SU-DHL-6 (cell line): ENCODE results near the gene RHOXF2.
"Not testable (repeated sequence)": the region's sequence is repeated elsewhere in the genome, so short reads cannot be mapped to it uniquely, and the experiment has no call there.

Experiments used
- H2AFZ ChIP-seq: fragments of 200-600 bp; sonication (generic); 2 replicates; pipeline ENCODE4 v1.6.1; 2014; ENCODE audit warnings: low read depth, mild to moderate bottlenecking, moderate library complexity, mixed read lengths, antibody characterized with exemption, low read length; ENCODE audit not compliant: severe bottlenecking
- H3F3A ChIP-seq: fragments of 200-600 bp; shearing (Covaris generic); 2 replicates; pipeline ENCODE4 v1.6.0; 2016; ENCODE audit warnings: antibody characterized with exemption, mild to moderate bottlenecking; ENCODE audit not compliant: insufficient read depth
- H3K27ac ChIP-seq: fragments of 200-600 bp; sonication (generic); 2 replicates; pipeline ENCODE4 v1.5.1; 2016; ENCODE audit warnings: low read depth, mild to moderate bottlenecking, low read length, moderate library complexity, mixed read lengths
- H3K27me3 ChIP-seq: fragments of 200-600 bp; sonication (generic), shearing (Covaris generic); 2 replicates; pipeline ENCODE4 v1.6.0; 2014; ENCODE audit warnings: mild to moderate bottlenecking, low read length
- H3K36me3 ChIP-seq: fragments of 200-600 bp; sonication (generic); 2 replicates; pipeline ENCODE4 v1.6.1; 2014; ENCODE audit warnings: mild to moderate bottlenecking, low read length, mixed read lengths
- H3K4me2 ChIP-seq: fragments of 300-600, 200-600 bp; shearing (Covaris generic), sonication (generic); 2 replicates; pipeline ENCODE4 v1.6.0; 2014; ENCODE audit warnings: low read length, low read depth, mild to moderate bottlenecking; ENCODE audit not compliant: poor library complexity, severe bottlenecking
- H3K4me3 ChIP-seq: fragments of 200-600 bp; sonication (generic); 2 replicates; pipeline ENCODE4 v1.5.1; 2014; ENCODE audit warnings: antibody characterized with exemption, low read length, mild to moderate bottlenecking, mixed read lengths; ENCODE audit not compliant: insufficient read depth, poor library complexity, severe bottlenecking
- H3K79me2 ChIP-seq: fragments of 200-600 bp; sonication (generic); 2 replicates; pipeline ENCODE4 v1.6.1; 2014; ENCODE audit warnings: mild to moderate bottlenecking, low read length, moderate library complexity; ENCODE audit not compliant: insufficient read depth
- H3K9ac ChIP-seq: fragments of 200-600 bp; sonication (generic); 2 replicates; pipeline ENCODE4 v1.7.0; 2014; ENCODE audit warnings: mild to moderate bottlenecking, low read length
- H3K9me2 ChIP-seq: fragments of 200-600 bp; sonication (generic); replicated peaks from 2 replicates; pipeline ENCODE4 v1.6.1; 2014; ENCODE audit warnings: low read length; ENCODE audit not compliant: insufficient read depth
- H3K9me3 ChIP-seq: fragments of 200-600 bp; sonication (generic); 2 replicates; pipeline ENCODE4 v1.6.1; 2014; ENCODE audit warnings: low read length, mixed read lengths; ENCODE audit not compliant: insufficient read depth
- H4K20me1 ChIP-seq: fragments of 200-600 bp; sonication (generic); 2 replicates; pipeline ENCODE4 v1.6.1; 2014; ENCODE audit warnings: low read depth, mild to moderate bottlenecking, antibody characterized with exemption, low read length, moderate library complexity, mixed read lengths
- EZH2phosphoT487 ChIP-seq: fragments of 200-600 bp; sonication (generic), shearing (Covaris generic); conservative IDR thresholded peaks from 2 replicates; pipeline ENCODE4 v1.6.1; 2018; ENCODE audit warnings: mild to moderate bottlenecking, antibody characterized with exemption, low read length, moderate library complexity, mixed read lengths
- TF ChIP-seq, protein P1 (sequence below): fragments of 200-600 bp; sonication (generic); IDR thresholded peaks from one replicate; pipeline ENCODE4 v1.5.1; 2017; ENCODE audit warnings: antibody characterized with exemption, mild to moderate bottlenecking, low read length, moderate library complexity; ENCODE audit not compliant: insufficient read depth, poor library complexity, severe bottlenecking

Gene RHOXF2, protein sequence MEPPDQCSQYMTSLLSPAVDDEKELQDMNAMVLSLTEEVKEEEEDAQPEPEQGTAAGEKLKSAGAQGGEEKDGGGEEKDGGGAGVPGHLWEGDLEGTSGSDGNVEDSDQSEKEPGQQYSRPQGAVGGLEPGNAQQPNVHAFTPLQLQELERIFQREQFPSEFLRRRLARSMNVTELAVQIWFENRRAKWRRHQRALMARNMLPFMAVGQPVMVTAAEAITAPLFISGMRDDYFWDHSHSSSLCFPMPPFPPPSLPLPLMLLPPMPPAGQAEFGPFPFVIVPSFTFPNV

DNA sequence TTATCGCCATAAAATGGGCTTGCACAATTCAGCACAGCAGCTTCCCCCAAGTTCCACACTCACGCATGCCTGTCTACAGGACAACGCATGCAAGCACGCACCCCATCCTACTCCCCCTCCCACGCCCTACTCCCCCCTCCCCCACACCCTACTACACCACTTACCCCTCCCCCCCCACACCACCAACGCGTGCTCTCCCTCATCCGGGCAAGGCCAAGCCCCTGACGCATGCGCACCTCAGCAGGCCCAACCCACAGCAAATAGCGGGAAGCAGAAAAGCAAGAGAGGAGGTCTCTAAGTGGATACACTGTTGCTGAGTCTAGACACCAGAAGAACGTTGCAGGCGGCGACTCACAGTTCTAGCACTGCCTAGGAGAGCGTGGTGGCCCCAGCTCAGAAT lies at the start of gene RHOXF2:
Gene RHOXF2 (plus strand): TSS at position 301 of the 400 bp plus-strand sequence. CDS start 138 bp downstream, outside the sequence.
- not testable (repeated sequence) for H2AFZ ChIP-seq, H3K9me2 ChIP-seq, H3K27ac ChIP-seq, H3K4me2 ChIP-seq, H3F3A ChIP-seq, H3K9ac ChIP-seq, H4K20me1 ChIP-seq, H3K79me2 ChIP-seq, H3K27me3 ChIP-seq, H3K4me3 ChIP-seq, H3K36me3 ChIP-seq, H3K9me3 ChIP-seq

DNA sequence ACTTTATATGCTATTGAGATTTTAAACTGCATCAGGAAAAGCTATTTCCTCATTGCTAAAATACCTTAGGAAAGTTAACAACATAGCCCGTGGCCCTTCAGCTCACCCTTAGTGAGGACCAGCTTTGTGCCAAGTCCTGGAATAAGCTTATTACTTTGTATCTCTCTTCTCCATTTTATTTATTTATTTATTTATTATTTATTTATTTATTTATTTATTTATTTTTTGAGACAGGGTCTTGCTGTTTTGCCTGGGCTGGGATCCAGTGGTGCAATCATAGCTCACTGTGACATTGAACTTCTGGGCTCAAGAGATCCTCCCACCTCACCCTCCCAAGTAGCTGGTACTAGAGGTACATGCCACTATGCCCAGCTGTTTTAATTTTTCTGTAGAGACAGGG lies 49.0 kb upstream of the RHOXF2 start:
- Histone ChIP-seq H3K27me3 (no peaks in the 10 kb centered on the region), H3K27ac (no peak overlapping the region), H3K4me2 (no peak overlapping the region), H3K9me2 (no peaks in the 10 kb centered on the region), H4K20me1 (no peaks in the 10 kb centered on the region), H2AFZ (no peak overlapping the region), H3K9ac (no peak overlapping the region), H3F3A (no peaks in the 10 kb centered on the region), H3K4me3 (no peak overlapping the region), H3K9me3 (no peaks in the 10 kb centered on the region), H3K36me3 (no peaks in the 10 kb centered on the region), H3K79me2 (no peaks in the 10 kb centered on the region)
- no peak for TF ChIP-seq EZH2phosphoT487
- TF ChIP-seq, protein P1, sequence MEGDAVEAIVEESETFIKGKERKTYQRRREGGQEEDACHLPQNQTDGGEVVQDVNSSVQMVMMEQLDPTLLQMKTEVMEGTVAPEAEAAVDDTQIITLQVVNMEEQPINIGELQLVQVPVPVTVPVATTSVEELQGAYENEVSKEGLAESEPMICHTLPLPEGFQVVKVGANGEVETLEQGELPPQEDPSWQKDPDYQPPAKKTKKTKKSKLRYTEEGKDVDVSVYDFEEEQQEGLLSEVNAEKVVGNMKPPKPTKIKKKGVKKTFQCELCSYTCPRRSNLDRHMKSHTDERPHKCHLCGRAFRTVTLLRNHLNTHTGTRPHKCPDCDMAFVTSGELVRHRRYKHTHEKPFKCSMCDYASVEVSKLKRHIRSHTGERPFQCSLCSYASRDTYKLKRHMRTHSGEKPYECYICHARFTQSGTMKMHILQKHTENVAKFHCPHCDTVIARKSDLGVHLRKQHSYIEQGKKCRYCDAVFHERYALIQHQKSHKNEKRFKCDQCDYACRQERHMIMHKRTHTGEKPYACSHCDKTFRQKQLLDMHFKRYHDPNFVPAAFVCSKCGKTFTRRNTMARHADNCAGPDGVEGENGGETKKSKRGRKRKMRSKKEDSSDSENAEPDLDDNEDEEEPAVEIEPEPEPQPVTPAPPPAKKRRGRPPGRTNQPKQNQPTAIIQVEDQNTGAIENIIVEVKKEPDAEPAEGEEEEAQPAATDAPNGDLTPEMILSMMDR: no peak

DNA sequence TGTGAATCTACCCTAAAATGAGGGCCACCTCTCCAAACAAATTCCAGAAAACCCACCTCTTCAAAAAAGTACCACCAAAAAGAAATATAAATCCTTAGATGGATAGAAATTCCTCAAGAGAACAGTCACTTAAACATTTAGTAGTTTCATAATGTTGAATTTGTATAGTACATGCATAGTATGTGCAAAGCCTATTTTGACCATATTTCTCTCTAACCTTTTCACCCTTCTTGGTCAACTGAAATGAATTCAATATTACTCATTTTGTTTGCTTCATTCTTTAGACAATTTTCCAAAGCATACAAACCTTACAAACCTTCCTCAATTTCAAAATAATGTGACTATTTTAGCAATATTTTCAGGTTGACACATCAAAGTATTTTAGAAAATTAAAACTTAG lies 46.8 kb upstream of the RHOXF2 start:
- Histone ChIP-seq H3F3A (no peaks in the 10 kb centered on the region), H3K4me2 (no peak overlapping the region), H3K27ac (no peak overlapping the region), H4K20me1 (no peaks in the 10 kb centered on the region), H3K9me3 (no peaks in the 10 kb centered on the region), H3K9me2 (no peaks in the 10 kb centered on the region), H3K36me3 (no peaks in the 10 kb centered on the region), H2AFZ (no peak overlapping the region), H3K9ac (no peak overlapping the region), H3K79me2 (no peaks in the 10 kb centered on the region), H3K27me3 (no peaks in the 10 kb centered on the region), H3K4me3 (no peak overlapping the region)
- no peak for TF ChIP-seq EZH2phosphoT487
- TF ChIP-seq, protein P1: no peak

DNA sequence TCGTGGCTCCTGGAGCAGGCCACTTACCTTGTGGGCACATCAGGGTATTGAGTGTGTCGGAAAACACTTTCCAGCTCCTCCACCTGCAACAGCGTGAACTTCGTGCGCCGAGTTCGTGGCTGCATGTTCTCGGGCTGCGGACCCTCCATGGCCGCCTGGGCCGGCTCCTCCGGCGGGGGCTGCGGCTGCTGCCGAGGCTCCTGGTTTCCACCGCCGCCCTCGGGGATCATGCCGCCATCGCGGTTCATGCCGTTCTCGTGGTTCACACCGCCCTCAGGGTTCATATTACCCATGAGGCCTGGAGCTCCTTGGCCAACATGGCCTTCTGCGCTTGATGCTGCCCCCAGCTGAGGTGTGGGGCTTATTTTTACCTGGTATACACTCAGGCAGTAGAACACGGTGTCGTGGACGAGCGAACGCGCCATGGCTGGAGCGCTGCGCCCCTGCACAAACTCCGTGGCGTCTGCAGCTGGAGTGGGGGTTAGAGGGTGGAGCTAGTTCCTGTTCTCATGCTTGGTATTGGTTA lies 42.9 kb upstream of the RHOXF2 start, which contains the start of gene RHOXF1:
Gene RHOXF1 (minus strand): TSS at position 476 of the 526 bp plus-strand sequence. CDS start 51 bp downstream, at position 425.
- H3K9me2 ChIP-seq: no peaks in the 10 kb centered on the region
- no peaks in the 10 kb centered on the region for H3K36me3 ChIP-seq
- H3K4me2 ChIP-seq: no peak within 1 kb of the TSS
- H3K27me3 ChIP-seq: no peaks in the 10 kb centered on the region
- TF ChIP-seq, protein P1: no peak
- no peak for TF ChIP-seq EZH2phosphoT487
- H3K9me3 ChIP-seq: no peaks in the 10 kb centered on the region
- H3K79me2 ChIP-seq: no peaks in the 10 kb centered on the region
- H2AFZ ChIP-seq: no peak within 1 kb of the TSS
- H3F3A ChIP-seq: no peaks in the 10 kb centered on the region
- H4K20me1 ChIP-seq: no peaks in the 10 kb centered on the region
- H3K27ac ChIP-seq: no peak within 1 kb of the TSS
- no peak within 1 kb of the TSS for H3K9ac ChIP-seq
- H3K4me3 ChIP-seq: no peak within 1 kb of the TSS
